HG03558 (cell line): Measurements from ENCODE around the gene RFTN2.
"Not testable (repeated sequence)": the region's sequence is repeated elsewhere in the genome, so short reads cannot be mapped to it uniquely, and the experiment has no call there.

Experiments used
- ATAC-seq: cut with Tn5 transposase; IDR thresholded peaks from one replicate; pipeline ENCODE4 v1.9.1; 2021; ENCODE audit warnings: moderate number of reproducible peaks; ENCODE audit not compliant: unreplicated experiment; ENCODE audit errors: extremely low read depth

The RFTN2 gene

GRCh38 chr2:197675246-197675645 lies at the start of gene RFTN2:
TSS of gene RFTN2 (minus strand) at chr2:197675587. CDS start at chr2:197675458, 129 bp downstream.
- no peak for ATAC-seq

- no peak for ATAC-seq
These were observed 42.5 kb upstream of the RFTN2 start for GRCh38 chr2:197717863-197718262.

- no peak for ATAC-seq
These were observed 37.9 kb upstream of the RFTN2 start for GRCh38 chr2:197713271-197713670.

- ATAC-seq: no peak
These were observed 36.2 kb upstream of the RFTN2 start for GRCh38 chr2:197711578-197711977.

- peak; percentile 91 for ATAC-seq
These were observed 35.1 kb upstream of the RFTN2 start for GRCh38 chr2:197710424-197711042.

GRCh38 chr2:197709140-197709539 lies 33.8 kb upstream of the RFTN2 start:
- ATAC-seq: not testable (repeated sequence)

GRCh38 chr2:197708331-197708730 lies 32.9 kb upstream of the RFTN2 start:
- ATAC-seq: no peak

- no peak for ATAC-seq
These were observed 32.2 kb upstream of the RFTN2 start for GRCh38 chr2:197707316-197708213.

- ATAC-seq: no peak
These were observed 31.4 kb upstream of the RFTN2 start for GRCh38 chr2:197706839-197707207.

- ATAC-seq: no peak
These were observed 30.8 kb upstream of the RFTN2 start for GRCh38 chr2:197705912-197706838.

GRCh38 chr2:197705121-197705911 lies 29.9 kb upstream of the RFTN2 start, which contains the start of gene MARS2:
TSS of gene MARS2 (plus strand) at chr2:197705369. CDS start at chr2:197705406, 37 bp downstream.
- peak; percentile 73 for ATAC-seq

- peak; percentile 18 for ATAC-seq
These were observed 29.2 kb upstream of the RFTN2 start for GRCh38 chr2:197704434-197705120.

- no peak for ATAC-seq
These were observed 25.6 kb upstream of the RFTN2 start for GRCh38 chr2:197700960-197701359.

- ATAC-seq: not testable (repeated sequence)
These were observed 24.3 kb upstream of the RFTN2 start for GRCh38 chr2:197699724-197700123.

GRCh38 chr2:197696571-197696970 lies 21.2 kb upstream of the RFTN2 start:
- not testable (repeated sequence) for ATAC-seq

GRCh38 chr2:197695971-197696370 lies 20.6 kb upstream of the RFTN2 start:
- not testable (repeated sequence) for ATAC-seq

GRCh38 chr2:197695206-197695605 lies 19.8 kb upstream of the RFTN2 start:
- not testable (repeated sequence) for ATAC-seq

GRCh38 chr2:197677483-197677882 lies 2.1 kb upstream of the RFTN2 start:
- ATAC-seq: no peak

GRCh38 chr2:197677056-197677455 lies 1.7 kb upstream of the RFTN2 start:
- ATAC-seq: no peak
